Erythroblast (primary cell): Measurements from ENCODE around the gene LRP11.
"Not testable (repeated sequence)": the region's sequence is repeated elsewhere in the genome, so short reads cannot be mapped to it uniquely, and the experiment has no call there.

Source experiments
- GATA1 ChIP-seq: IDR thresholded peaks from 2 replicates; pipeline ENCODE4 v1.6.1; 2011; ENCODE audit warnings: low read depth, mild to moderate bottlenecking, control low read depth, low read length, moderate library complexity
- POLR2A ChIP-seq: IDR thresholded peaks from 2 replicates; pipeline ENCODE4 v1.6.1; 2011; ENCODE audit warnings: mild to moderate bottlenecking, low read length

DNA sequence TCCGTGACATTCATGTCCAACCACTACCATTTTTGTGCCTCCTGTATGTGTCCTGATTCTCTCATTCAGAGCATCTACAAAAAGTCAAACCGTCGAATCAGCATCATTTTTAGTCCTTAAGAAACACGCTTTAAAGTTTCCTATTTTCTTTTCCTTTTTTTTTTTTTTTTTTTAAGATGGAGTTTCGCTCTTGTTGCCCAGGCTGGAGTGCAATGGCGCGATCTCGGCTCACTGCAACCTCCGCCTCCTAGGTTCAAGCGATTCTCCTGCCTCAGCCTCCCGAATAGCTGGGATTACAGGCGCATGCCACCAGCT lies 1.8 kb downstream of the LRP11 start:
- not testable (repeated sequence) for TF ChIP-seq POLR2A, GATA1
